K562 (cell line): ENCODE measurements around the gene ACE. TPM values are rescaled to one million over a fixed set of nuclear protein-coding genes. Genes with fewer than 3 reads are reported as not detected.

Source experiments
- BHLHE40 ChIP-seq: IDR thresholded peaks from 2 replicates; pipeline ENCODE4 v1.6.1; 2011; ENCODE audit warnings: low read length, improper control_type of control experiment
- HDAC8 ChIP-seq: fragments of 450-650 bp; IDR thresholded peaks from 2 replicates; pipeline ENCODE4 v1.6.1; 2016; ENCODE audit warnings: mild to moderate bottlenecking, missing genetic modification characterization, moderate library complexity, missing compliant biosample characterization
- SAFB2 ChIP-seq: fragments of 200-400 bp; formaldehyde crosslinking; IDR thresholded peaks from 2 replicates; pipeline ENCODE4 v1.6.1; 2018; ENCODE audit warnings: borderline replicate concordance, low read length, low read depth, moderate library complexity; ENCODE audit not compliant: severe bottlenecking
- ZNF561 ChIP-seq: fragments of 450-650 bp; formaldehyde crosslinking; conservative IDR thresholded peaks from 2 replicates; pipeline ENCODE4 v1.4.0; 2020; ENCODE audit warnings: mild to moderate bottlenecking, moderate library complexity
- polyA plus RNA-seq, 8 experiments: library from polyadenylated mRNA; depleted of rRNA in 4 of 8; stranded (reverse) in 5 of 8; unstranded in 3 of 8; fragments of >200 nt; fragmentation: Nextera tagmentation in 2 of 8; fragmentation: Illumina TruSeq in 1 of 8; extraction: Ambion mirVana in 2 of 8; extraction: Trizol in 1 of 8; gene quantifications; 2 replicates each; pipeline versions ENCODE4 v1.2.1 to v1.2.3, GENCODE V29; 2011 to 2014; ENCODE audit warnings: inconsistent platforms in 1 of 8, missing spikeins in 1 of 8
- total RNA-seq, 7 experiments: library from RNA; depleted of rRNA in 6 of 7; stranded (reverse); fragments of >200 nt in 6 of 7; fragmentation: Illumina TruSeq in 2 of 7; extraction: Trizol in 2 of 7; gene quantifications; 2 replicates each; pipeline versions ENCODE4 v1.2.1 to v1.2.3, GENCODE V29; 2011 to 2021; ENCODE audit warnings: low replicate concordance in 1 of 7
- TF ChIP-seq, protein P1 (sequence below), 3 experiments: fragments of 200-800 bp in 1 of 3; fragments of 250-450 bp in 1 of 3; fragments of 450-650 bp in 1 of 3; sonication (Bioruptor Pico) in 1 of 3; sonication (Bioruptor generic) in 1 of 3; formaldehyde crosslinking in 1 of 3; IDR thresholded peaks; 2 replicates each; pipeline versions ENCODE4 v1.6.1 to v1.8.0; 2016 to 2022; ENCODE audit warnings: mild to moderate bottlenecking in 2 of 3, missing genetic modification characterization in 2 of 3, missing compliant biosample characterization in 1 of 3, moderate library complexity in 1 of 3
- TF ChIP-seq, protein P2 (sequence below): sonication (generic); formaldehyde crosslinking; IDR thresholded peaks from 2 replicates; pipeline ENCODE4 v1.9.0; 2022; ENCODE audit warnings: mild to moderate bottlenecking, missing genetic modification reagents
- TF ChIP-seq, protein P3 (sequence below): fragments of 250-450 bp; sonication (Bioruptor Pico); IDR thresholded peaks from 2 replicates; pipeline ENCODE4 v1.8.0; 2021; ENCODE audit warnings: mild to moderate bottlenecking, moderate library complexity
- TF ChIP-seq, protein P4 (sequence below): fragments of 450-650 bp; IDR thresholded peaks from 2 replicates; pipeline ENCODE4 v1.6.1; 2016; ENCODE audit warnings: borderline replicate concordance
- TF ChIP-seq, protein P5 (sequence below): IDR thresholded peaks from 2 replicates; pipeline ENCODE4 v1.6.1; 2016; ENCODE audit warnings: missing genetic modification characterization, missing compliant biosample characterization
- TF ChIP-seq, protein P6 (sequence below): fragments of 450-650 bp; formaldehyde crosslinking; conservative IDR thresholded peaks from 2 replicates; pipeline ENCODE4 v1.4.0; 2022; ENCODE audit warnings: mild to moderate bottlenecking, missing genetic modification characterization

ACE gene
- total and polyA plus RNA-seq, 9 of the 15 experiments (the other 6 are each of a cell fraction or from before 2014, with no cell fraction given) = 0.07 to 2.5 (median 0.47) TPM; not detected in 1

DNA sequence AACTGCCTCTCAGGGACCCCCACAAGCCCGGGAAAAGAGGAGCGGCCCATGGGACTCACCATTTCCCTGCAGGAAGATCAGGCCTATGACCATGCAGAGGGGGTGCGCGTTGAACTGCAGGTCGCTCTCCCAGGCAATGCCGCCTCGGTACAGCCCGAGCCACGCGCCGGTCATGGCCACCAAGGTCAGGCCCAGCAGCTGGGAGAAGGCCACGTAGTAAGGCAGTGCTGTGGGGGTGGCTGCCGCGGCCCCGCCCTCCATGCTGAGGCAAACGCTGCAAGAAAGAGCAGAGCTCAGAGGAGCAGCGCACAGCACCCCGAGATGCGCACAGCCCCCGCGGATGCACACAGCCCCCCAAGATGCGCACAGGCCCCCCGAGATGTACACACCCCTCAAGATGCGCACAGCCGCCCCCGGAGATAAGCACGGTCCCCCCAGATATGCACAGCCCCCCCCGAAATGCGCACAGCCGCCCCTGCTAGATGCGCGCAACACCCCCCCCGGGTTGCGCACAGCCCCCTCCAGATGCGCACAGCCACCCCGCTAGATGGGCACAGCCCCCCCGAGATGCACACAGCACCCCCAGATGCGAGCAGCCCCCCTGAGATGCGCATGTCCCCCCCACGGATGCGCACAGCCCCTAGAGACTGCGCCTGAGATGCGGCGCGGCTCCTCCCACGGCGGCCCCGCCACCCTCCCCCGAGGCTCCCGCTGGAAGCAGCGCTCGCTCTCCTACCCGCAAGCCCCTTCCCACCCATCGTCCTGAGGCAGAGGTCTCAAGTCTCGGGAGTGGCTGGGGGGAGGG lies 39.4 kb upstream of the ACE start (continued):
- TF ChIP-seq, protein P1, sequence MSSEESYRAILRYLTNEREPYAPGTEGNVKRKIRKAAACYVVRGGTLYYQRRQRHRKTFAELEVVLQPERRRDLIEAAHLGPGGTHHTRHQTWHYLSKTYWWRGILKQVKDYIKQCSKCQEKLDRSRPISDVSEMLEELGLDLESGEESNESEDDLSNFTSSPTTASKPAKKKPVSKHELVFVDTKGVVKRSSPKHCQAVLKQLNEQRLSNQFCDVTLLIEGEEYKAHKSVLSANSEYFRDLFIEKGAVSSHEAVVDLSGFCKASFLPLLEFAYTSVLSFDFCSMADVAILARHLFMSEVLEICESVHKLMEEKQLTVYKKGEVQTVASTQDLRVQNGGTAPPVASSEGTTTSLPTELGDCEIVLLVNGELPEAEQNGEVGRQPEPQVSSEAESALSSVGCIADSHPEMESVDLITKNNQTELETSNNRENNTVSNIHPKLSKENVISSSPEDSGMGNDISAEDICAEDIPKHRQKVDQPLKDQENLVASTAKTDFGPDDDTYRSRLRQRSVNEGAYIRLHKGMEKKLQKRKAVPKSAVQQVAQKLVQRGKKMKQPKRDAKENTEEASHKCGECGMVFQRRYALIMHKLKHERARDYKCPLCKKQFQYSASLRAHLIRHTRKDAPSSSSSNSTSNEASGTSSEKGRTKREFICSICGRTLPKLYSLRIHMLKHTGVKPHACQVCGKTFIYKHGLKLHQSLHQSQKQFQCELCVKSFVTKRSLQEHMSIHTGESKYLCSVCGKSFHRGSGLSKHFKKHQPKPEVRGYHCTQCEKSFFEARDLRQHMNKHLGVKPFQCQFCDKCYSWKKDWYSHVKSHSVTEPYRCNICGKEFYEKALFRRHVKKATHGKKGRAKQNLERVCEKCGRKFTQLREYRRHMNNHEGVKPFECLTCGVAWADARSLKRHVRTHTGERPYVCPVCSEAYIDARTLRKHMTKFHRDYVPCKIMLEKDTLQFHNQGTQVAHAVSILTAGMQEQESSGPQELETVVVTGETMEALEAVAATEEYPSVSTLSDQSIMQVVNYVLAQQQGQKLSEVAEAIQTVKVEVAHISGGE (CRISPR knock-in tag; IDR thresholded peaks at IDR 0.05) = no peak
- TF ChIP-seq HDAC8 (tag) (0 out of 2 replicates have a peak, but pooled peaks have one; percentile 27), BHLHE40 (no peak; the same call in 1 of the 2 replicates), ZNF561 (CRISPR knock-in tag) (no peak), SAFB2 (no peak)
- TF ChIP-seq, protein P2, sequence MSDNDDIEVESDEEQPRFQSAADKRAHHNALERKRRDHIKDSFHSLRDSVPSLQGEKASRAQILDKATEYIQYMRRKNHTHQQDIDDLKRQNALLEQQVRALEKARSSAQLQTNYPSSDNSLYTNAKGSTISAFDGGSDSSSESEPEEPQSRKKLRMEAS (CRISPR knock-in tag) = peak; percentile 35; the same call in 1 of the 2 replicates
- TF ChIP-seq, protein P3, sequence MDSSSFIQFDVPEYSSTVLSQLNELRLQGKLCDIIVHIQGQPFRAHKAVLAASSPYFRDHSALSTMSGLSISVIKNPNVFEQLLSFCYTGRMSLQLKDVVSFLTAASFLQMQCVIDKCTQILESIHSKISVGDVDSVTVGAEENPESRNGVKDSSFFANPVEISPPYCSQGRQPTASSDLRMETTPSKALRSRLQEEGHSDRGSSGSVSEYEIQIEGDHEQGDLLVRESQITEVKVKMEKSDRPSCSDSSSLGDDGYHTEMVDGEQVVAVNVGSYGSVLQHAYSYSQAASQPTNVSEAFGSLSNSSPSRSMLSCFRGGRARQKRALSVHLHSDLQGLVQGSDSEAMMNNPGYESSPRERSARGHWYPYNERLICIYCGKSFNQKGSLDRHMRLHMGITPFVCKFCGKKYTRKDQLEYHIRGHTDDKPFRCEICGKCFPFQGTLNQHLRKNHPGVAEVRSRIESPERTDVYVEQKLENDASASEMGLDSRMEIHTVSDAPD = no peak
- TF ChIP-seq, protein P4, sequence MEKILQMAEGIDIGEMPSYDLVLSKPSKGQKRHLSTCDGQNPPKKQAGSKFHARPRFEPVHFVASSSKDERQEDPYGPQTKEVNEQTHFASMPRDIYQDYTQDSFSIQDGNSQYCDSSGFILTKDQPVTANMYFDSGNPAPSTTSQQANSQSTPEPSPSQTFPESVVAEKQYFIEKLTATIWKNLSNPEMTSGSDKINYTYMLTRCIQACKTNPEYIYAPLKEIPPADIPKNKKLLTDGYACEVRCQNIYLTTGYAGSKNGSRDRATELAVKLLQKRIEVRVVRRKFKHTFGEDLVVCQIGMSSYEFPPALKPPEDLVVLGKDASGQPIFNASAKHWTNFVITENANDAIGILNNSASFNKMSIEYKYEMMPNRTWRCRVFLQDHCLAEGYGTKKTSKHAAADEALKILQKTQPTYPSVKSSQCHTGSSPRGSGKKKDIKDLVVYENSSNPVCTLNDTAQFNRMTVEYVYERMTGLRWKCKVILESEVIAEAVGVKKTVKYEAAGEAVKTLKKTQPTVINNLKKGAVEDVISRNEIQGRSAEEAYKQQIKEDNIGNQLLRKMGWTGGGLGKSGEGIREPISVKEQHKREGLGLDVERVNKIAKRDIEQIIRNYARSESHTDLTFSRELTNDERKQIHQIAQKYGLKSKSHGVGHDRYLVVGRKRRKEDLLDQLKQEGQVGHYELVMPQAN = no peak
- TF ChIP-seq, protein P5, sequence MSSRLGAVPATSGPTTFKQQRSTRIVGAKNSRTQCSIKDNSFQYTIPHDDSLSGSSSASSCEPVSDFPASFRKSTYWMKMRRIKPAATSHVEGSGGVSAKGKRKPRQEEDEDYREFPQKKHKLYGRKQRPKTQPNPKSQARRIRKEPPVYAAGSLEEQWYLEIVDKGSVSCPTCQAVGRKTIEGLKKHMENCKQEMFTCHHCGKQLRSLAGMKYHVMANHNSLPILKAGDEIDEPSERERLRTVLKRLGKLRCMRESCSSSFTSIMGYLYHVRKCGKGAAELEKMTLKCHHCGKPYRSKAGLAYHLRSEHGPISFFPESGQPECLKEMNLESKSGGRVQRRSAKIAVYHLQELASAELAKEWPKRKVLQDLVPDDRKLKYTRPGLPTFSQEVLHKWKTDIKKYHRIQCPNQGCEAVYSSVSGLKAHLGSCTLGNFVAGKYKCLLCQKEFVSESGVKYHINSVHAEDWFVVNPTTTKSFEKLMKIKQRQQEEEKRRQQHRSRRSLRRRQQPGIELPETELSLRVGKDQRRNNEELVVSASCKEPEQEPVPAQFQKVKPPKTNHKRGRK (tag) = no peak
- TF ChIP-seq, protein P6, sequence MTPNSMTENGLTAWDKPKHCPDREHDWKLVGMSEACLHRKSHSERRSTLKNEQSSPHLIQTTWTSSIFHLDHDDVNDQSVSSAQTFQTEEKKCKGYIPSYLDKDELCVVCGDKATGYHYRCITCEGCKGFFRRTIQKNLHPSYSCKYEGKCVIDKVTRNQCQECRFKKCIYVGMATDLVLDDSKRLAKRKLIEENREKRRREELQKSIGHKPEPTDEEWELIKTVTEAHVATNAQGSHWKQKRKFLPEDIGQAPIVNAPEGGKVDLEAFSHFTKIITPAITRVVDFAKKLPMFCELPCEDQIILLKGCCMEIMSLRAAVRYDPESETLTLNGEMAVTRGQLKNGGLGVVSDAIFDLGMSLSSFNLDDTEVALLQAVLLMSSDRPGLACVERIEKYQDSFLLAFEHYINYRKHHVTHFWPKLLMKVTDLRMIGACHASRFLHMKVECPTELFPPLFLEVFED (CRISPR knock-in tag) = no peak
